Gastrocnemius medialis (tissue), 4 donors: Measurements from ENCODE around the gene SHROOM3.

ENCODE experiments used
- POLR2A ChIP-seq, 2 donors: fragments of 450-650 bp; IDR thresholded peaks; one replicate each; pipeline ENCODE4 v1.6.1; 2017; ENCODE audit warnings: antibody characterized with exemption in 2 of 2, mild to moderate bottlenecking in 2 of 2, moderate library complexity in 2 of 2
- TF ChIP-seq, protein P1 (sequence below), 5 experiments: fragments of 450-650 bp in 3 of 5; fragments of 200-600 bp in 2 of 5; sonication (generic) in 2 of 5; IDR thresholded peaks in 4 of 5; conservative IDR thresholded peaks in 1 of 5; 1 replicate in 4 of 5; 2 replicates in 1 of 5; pipeline ENCODE4 v1.5.1; 2016 to 2019; ENCODE audit warnings: antibody characterized with exemption in 5 of 5, mild to moderate bottlenecking in 3 of 5, moderate library complexity in 3 of 5

DNA sequence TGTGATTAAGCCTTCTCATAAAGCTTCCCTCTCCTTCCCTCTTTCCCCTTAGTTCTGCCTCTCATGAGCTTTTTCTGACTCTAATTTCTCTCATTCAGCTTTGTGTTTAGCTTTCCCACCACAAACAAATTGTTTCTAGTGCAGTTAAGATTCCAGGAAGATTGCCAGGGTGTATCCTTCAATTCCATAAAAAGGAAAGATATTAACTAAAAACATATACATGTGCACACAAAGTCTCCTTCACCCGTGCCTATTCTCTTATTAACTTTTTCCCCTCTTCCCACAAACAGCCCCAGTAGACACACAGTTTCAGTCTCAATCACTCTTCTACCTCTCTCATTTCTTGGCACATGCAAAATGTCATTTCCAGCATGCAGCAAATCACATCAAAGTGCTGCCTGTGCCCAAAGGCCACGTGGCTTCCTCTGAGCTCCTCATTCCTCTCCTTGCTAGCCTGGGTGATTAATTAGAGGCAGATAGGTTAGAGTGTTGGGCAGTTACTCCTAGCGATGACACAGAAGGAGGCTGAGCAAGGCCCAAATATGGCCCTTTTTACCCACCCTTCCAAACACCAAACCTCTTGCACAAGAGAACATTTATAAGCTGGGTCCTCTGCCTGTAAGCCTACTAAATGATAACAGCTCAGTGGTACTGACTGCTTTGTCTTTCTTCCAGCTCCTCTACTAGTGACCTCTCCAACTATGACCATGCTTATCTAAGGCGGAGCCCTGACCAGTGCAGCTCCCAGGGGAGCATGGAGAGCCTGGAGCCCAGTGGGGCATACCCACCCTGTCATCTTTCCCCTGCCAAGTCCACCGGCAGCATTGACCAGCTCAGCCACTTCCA is 303.3 kb downstream of the SHROOM3 start:
- TF ChIP-seq POLR2A (IDR thresholded peaks at IDR 0.05) = no peak
- TF ChIP-seq, protein P1, sequence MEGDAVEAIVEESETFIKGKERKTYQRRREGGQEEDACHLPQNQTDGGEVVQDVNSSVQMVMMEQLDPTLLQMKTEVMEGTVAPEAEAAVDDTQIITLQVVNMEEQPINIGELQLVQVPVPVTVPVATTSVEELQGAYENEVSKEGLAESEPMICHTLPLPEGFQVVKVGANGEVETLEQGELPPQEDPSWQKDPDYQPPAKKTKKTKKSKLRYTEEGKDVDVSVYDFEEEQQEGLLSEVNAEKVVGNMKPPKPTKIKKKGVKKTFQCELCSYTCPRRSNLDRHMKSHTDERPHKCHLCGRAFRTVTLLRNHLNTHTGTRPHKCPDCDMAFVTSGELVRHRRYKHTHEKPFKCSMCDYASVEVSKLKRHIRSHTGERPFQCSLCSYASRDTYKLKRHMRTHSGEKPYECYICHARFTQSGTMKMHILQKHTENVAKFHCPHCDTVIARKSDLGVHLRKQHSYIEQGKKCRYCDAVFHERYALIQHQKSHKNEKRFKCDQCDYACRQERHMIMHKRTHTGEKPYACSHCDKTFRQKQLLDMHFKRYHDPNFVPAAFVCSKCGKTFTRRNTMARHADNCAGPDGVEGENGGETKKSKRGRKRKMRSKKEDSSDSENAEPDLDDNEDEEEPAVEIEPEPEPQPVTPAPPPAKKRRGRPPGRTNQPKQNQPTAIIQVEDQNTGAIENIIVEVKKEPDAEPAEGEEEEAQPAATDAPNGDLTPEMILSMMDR (IDR thresholded peaks at IDR 0.05 in 4 of 5, conservative IDR thresholded peaks at IDR 0.05 in 1 of 5) = no peak
